ENCODE results near the gene GMFB.

The GMFB gene

DNA sequence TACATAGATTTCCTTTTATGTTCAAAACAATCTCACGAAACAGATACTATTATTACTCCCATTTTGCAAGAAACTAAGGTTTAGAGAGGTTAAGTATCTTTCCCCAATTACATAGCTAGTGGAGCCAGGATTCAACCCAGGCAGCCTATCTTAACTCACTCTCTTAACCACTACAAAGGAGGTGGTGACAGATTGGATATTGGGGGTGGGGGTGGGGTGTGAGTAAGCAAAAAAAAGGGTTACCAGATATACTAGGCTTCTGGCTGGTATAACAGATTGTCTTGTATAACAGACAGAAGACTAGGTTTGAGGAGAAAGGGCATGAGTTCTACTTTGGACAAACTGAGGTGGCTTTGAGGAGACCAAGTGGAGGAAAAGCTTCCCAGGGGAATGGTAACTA lies 2.1 kb downstream of the GMFB start:
- H3K9me3 Mint-ChIP-seq, result no peaks in the 10 kb centered on the region
- H3K4me1 Mint-ChIP-seq (ENCODE audit: low read depth), result peaks cover 52% of the 10 kb centered on the region
- DNase-seq (ENCODE audit: low spot score), result no peak
- peak overlapping the region; percentile 35 for H3K27ac Mint-ChIP-seq
- peaks cover 28% of the 10 kb centered on the region for H3K36me3 Mint-ChIP-seq (ENCODE audit: low read depth)
- H3K4me3 Mint-ChIP-seq, result peak overlapping the region; percentile 89
- no peaks in the 10 kb centered on the region for H3K27me3 Mint-ChIP-seq (ENCODE audit: low read depth)

DNA sequence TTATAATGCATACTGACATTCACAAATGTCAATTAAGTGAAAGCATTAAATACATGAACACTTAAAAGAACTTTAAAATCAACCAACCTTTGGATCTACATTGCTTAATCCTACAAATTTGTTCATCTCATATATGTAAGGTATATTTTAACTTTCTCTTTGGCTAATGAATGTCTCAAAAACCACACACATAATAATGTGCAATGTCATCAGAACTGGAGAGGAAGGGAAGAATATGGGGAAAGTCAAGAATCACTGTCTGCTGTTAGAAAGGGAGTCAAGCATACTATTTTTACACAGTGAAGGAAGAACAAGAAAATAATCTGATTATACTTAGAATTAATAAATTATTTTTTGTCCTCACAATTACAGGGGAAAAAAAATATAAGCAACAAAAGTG lies 4.9 kb downstream of the GMFB start:
- no peak for DNase-seq (ENCODE audit: low spot score)
- H3K27ac Mint-ChIP-seq, result no peak overlapping the region
- H3K36me3 Mint-ChIP-seq (ENCODE audit: low read depth), result peaks cover 33% of the 10 kb centered on the region
- peaks cover 36% of the 10 kb centered on the region for H3K4me1 Mint-ChIP-seq (ENCODE audit: low read depth)
- peak overlapping the region; percentile 20 for H3K4me3 Mint-ChIP-seq
- H3K9me3 Mint-ChIP-seq, result no peaks in the 10 kb centered on the region
- H3K27me3 Mint-ChIP-seq (ENCODE audit: low read depth), result no peaks in the 10 kb centered on the region

DNA sequence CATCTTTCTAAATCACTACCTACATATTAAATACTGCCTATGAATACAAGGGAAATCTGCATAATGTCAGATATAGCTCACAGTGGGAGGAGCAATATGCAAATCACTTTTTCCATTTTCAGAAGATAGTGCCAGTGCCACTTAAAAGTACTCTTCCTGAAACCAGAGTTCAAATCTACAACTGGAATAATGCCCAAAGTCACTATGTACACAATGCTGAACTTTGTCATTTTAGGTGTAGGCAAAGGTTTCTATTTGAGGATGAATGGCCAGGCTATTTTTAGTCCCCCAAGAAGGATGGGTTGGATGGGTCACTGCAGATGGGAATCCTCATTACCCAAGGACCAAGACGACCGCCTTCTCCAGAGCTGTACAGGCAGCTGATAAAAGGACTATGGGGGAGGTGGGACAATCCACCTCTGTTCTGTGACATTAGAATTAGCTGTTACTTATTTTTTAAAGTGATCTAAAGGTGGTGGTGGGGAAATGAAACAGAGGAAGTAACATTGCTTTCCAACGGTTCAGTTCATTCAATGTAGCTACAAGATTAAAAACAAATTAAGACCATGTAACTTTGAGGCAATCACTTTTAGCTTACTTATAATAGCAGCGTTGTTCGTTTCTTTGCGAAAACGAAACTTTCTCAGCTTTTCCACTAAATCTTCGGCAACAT lies 5.6 kb downstream of the GMFB start:
- Mint-ChIP-seq H3K4me3 (no peak overlapping the region), H3K27ac (no peak overlapping the region), H3K36me3 (ENCODE audit: low read depth) (peaks cover 37% of the 10 kb centered on the region), H3K9me3 (no peaks in the 10 kb centered on the region), H3K4me1 (ENCODE audit: low read depth) (peaks cover 36% of the 10 kb centered on the region), H3K27me3 (ENCODE audit: low read depth) (no peaks in the 10 kb centered on the region)
- DNase-seq (ENCODE audit: low spot score), result no peak

DNA sequence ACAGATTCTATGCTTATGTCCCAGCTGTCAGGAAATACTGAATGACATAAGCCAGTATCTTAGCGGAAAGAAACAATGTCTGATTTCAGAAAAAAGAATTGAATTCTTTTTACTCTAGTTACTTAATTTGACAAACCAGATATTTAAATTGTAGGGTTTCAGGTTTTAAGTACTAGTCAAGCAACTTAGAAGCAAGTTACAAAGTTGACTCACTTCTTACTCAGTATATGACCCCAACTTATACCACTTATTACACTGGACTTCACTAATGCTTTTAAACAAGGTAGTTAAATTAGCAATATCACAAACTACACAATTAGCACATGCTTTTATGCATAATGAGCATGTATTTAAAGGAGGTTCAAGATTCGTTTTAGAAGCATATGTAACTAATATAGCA lies 7.1 kb downstream of the GMFB start:
- Mint-ChIP-seq H3K27ac (no peak overlapping the region), H3K36me3 (ENCODE audit: low read depth) (peaks cover 41% of the 10 kb centered on the region)

DNA sequence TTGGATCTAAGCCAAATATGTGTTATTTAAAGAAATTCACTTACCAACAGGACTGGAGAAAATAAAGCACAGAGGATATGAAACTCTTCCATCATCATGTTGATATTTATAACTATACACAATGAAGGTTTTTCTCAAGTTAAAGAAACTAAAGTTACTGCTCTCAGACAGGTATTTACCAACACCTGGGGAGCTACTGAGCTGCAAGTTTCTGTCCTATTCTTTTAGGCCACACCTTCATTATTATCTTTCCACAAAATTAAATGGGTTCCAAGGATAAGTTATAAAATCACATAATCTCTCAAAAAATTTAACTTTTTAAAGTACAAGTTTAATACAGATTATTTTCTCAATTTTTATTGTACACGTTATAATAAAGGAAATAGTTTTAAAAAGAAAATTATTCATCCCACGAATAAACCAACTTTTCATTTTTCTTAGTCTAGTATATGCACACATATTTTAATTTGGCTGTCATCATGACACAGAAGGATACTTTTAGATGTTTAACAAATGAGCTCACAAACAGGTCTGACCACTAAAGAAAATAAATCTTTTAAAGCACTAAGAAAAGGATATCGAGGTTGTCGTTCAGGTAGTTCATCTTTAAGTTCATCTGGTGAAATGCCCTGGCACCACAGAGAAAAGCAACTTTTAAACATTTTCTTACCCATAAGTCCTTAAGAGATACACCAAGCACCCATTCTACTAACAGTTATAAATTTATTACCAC lies 7.8 kb downstream of the GMFB start:
- Mint-ChIP-seq H3K27me3 (ENCODE audit: low read depth) (no peaks in the 10 kb centered on the region), H3K36me3 (ENCODE audit: low read depth) (peaks cover 40% of the 10 kb centered on the region), H3K4me3 (no peak overlapping the region), H3K9me3 (no peaks in the 10 kb centered on the region), H3K27ac (no peak overlapping the region), H3K4me1 (ENCODE audit: low read depth) (peaks cover 26% of the 10 kb centered on the region)
- no peak for DNase-seq (ENCODE audit: low spot score)

More for the DNA sequence above, 7.1 kb downstream of the GMFB start:
- Mint-ChIP-seq H3K4me3 (no peak overlapping the region), H3K4me1 (ENCODE audit: low read depth) (peaks cover 29% of the 10 kb centered on the region), H3K9me3 (no peaks in the 10 kb centered on the region), H3K27me3 (ENCODE audit: low read depth) (no peaks in the 10 kb centered on the region)
- no peak for DNase-seq (ENCODE audit: low spot score)

DNA sequence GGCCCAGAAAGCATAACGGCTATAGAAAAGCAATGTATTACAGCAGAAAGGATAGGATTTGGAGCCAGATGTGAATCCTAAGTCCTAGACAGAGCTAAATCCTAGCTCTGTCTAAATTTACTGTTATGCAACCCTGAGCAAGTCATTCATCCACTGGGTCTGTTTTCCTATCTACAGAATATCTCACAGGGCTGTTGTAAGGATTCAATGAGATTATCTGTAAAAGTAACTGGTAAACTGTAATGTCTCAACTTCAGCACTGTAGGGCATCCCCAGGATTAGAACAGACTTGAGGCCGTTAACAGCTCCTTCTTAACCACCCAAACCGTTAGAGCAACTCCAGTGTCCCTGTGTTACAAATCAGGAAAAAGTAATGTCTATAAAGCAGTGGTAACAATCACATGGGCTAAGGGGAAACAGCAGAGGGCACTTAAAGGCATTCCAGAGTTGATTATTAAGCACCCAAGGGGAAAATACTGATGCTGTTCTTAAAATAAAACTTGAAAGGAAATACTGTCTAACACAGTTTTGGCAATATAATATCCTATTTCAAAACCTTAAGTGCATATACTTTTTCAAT lies 10.1 kb downstream of the GMFB start:
- H3K4me3 Mint-ChIP-seq, result no peak overlapping the region
- H3K4me1 Mint-ChIP-seq (ENCODE audit: low read depth), result peaks cover 11% of the 10 kb centered on the region
- no peak overlapping the region for H3K27ac Mint-ChIP-seq
- no peaks in the 10 kb centered on the region for H3K27me3 Mint-ChIP-seq (ENCODE audit: low read depth)
- H3K36me3 Mint-ChIP-seq (ENCODE audit: low read depth), result peaks cover 49% of the 10 kb centered on the region
- no peak for DNase-seq (ENCODE audit: low spot score)
- no peaks in the 10 kb centered on the region for H3K9me3 Mint-ChIP-seq

DNA sequence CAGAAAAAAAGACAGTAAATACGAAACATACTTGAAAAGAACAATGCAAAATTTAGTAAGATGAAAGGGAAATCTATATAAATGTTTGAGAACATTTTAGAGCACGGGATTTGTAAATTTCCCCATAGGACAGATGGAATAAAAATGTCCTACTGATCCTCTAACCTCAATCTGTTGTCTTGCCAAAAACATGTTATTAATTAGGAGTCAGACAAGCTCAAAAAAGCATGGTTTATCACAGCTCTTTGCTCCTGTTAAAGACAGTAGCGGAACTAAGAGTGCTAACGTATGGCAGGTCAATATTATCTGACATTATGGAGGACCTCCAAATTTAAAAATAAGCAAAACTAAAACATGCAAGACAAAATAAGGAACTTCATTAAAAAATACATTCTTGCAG lies 12.9 kb downstream of the GMFB start:
- no peak overlapping the region for H3K4me3 Mint-ChIP-seq
- no peaks in the 10 kb centered on the region for H3K27me3 Mint-ChIP-seq (ENCODE audit: low read depth)
- no peaks in the 10 kb centered on the region for H3K9me3 Mint-ChIP-seq
- H3K4me1 Mint-ChIP-seq (ENCODE audit: low read depth), result peaks cover 6% of the 10 kb centered on the region
- H3K36me3 Mint-ChIP-seq (ENCODE audit: low read depth), result peaks cover 35% of the 10 kb centered on the region
- DNase-seq (ENCODE audit: low spot score), result no peak
- peak overlapping the region; percentile 68 for H3K27ac Mint-ChIP-seq

DNA sequence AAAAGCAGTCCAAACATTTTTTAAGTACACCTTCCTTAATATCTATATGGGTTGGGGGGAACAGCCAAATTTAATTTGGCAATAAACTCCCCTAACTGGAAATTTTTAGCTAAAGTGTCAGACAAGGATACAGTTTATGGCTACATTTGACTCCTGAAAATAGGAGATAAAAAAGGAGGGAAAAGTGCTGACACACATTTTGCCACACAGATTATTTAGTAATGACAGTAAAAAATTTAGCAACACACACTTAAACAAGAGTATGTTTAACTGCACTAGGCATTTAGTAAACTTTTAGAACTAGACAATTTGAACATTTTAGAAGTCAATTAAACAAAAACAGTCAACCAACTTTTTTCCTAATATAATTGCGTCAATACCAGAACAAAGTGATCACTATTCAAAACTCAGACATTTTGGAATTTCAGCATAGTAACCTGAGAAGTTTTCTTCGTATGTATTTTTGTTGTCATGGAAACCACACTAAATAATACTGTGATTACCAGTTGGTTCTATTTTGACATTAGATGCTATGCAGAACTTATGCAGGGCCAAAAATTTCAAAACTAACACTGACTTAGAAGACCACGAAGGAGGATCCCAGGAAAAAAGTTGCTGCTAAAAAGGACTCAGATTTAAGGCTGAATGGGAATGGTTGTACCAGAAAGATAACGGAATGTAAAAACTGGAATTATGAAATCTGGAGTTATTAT lies 13.4 kb downstream of the GMFB start:
- Mint-ChIP-seq H3K9me3 (no peaks in the 10 kb centered on the region), H3K27me3 (ENCODE audit: low read depth) (no peaks in the 10 kb centered on the region), H3K27ac (peak overlapping the region; percentile 68), H3K36me3 (ENCODE audit: low read depth) (peaks cover 37% of the 10 kb centered on the region), H3K4me3 (no peak overlapping the region), H3K4me1 (ENCODE audit: low read depth) (peaks cover 6% of the 10 kb centered on the region)
- no peak for DNase-seq (ENCODE audit: low spot score)

DNA sequence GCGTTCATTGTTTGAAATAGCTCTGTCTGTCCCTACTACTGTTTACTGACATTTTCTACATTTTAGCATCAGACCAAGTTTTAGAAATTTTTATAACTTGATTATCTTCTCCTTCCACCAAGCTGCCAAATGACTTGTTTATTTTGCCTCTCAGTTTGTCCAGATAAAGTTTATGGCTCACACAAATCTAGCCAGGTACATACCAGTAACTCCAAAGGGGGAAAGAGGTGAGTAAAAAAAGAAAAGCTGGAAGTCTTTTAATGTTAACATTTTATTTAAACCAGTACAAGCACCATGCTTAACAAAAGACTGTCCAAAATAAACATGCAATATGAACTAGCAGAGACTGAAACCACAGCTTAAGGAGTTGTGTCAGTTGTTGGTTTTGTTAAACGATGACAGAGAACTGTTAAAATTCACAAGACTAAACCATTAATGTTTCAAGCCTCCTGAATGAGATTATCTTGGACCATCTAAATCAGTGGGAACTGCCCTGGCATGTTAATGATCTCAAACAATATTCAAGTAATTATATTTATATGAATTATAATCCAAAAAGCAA lies 14.5 kb downstream of the GMFB start:
- no peaks in the 10 kb centered on the region for H3K9me3 Mint-ChIP-seq
- no peak overlapping the region for H3K27ac Mint-ChIP-seq
- no peaks in the 10 kb centered on the region for H3K27me3 Mint-ChIP-seq (ENCODE audit: low read depth)
- peaks cover 36% of the 10 kb centered on the region for H3K36me3 Mint-ChIP-seq (ENCODE audit: low read depth)
- peaks cover 6% of the 10 kb centered on the region for H3K4me1 Mint-ChIP-seq (ENCODE audit: low read depth)
- no peak overlapping the region for H3K4me3 Mint-ChIP-seq
- DNase-seq (ENCODE audit: low spot score), result no peak

DNA sequence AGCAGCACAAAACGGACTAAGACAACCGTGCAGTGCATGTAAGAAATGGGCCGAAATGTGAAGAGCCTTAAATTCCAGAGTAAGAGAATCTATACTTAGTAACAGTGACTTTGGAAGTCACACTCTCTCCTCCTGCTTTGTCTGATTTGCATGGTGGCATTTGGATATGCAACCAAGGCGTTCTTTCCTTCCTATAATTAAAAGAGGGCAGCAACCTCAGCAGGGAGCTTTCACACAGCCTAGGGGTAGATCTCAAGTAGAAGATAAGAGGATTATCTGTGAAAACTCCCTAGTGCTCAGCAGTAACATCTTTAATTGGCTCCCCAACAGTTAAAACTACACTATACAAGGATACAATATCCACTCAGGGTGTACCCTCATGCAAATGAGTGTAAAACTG lies 16.5 kb downstream of the GMFB start:
- H3K36me3 Mint-ChIP-seq (ENCODE audit: low read depth), result peaks cover 29% of the 10 kb centered on the region
- no peak for DNase-seq (ENCODE audit: low spot score)
- peaks cover 8% of the 10 kb centered on the region for H3K9me3 Mint-ChIP-seq
- peaks cover 6% of the 10 kb centered on the region for H3K4me1 Mint-ChIP-seq (ENCODE audit: low read depth)
- H3K27me3 Mint-ChIP-seq (ENCODE audit: low read depth), result no peaks in the 10 kb centered on the region
- no peak overlapping the region for H3K4me3 Mint-ChIP-seq
- no peak overlapping the region for H3K27ac Mint-ChIP-seq

DNA sequence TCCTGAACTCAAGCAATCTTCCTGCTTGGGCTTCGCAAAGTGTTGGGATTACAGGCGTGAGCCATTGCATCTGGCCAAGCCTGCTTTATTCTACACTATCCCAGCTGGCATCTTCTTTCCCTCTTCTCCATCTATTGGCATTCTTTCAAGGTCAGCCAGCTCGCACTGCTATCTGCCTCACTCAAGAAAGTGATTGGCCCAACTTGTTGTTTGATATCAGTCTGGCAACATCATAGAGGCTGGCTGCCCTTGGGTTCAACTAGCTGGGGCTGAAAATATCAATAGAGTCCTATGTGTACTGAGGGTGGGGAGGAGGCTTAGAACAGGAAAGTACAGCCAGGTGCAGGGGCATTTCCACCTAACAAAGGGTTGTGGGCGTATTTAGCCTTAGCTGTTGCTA lies 17.1 kb downstream of the GMFB start:
- Mint-ChIP-seq H3K9me3 (peaks cover 14% of the 10 kb centered on the region), H3K4me1 (ENCODE audit: low read depth) (peaks cover 6% of the 10 kb centered on the region), H3K27ac (no peak overlapping the region), H3K4me3 (no peak overlapping the region), H3K36me3 (ENCODE audit: low read depth) (peaks cover 27% of the 10 kb centered on the region), H3K27me3 (ENCODE audit: low read depth) (no peaks in the 10 kb centered on the region)
- no peak for DNase-seq (ENCODE audit: low spot score)

DNA sequence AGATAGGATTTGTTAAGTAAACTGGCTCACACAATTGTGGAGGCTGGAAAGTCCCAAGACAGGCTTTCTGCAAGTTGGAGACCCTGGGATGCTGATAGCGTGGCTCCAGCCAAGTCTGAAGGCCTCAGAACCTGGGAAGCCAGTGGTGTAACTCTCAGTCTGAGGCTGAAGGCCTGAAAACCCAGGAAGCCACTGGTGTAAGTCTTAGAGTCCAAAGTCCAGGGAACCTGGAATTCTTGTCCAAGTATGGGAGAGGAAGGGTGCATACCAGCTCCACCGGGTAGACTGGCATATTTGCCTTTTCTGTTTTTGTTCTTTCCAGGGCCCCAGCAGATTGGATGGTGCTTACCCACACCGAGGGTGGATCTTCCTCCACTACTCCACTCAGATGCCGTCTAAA lies 18.1 kb downstream of the GMFB start:
- Mint-ChIP-seq H3K4me1 (ENCODE audit: low read depth) (peaks cover 2% of the 10 kb centered on the region), H3K36me3 (ENCODE audit: low read depth) (peaks cover 21% of the 10 kb centered on the region), H3K27me3 (ENCODE audit: low read depth) (no peaks in the 10 kb centered on the region), H3K4me3 (no peak overlapping the region), H3K27ac (no peak overlapping the region), H3K9me3 (peaks cover 14% of the 10 kb centered on the region)
- no peak for DNase-seq (ENCODE audit: low spot score)

DNA sequence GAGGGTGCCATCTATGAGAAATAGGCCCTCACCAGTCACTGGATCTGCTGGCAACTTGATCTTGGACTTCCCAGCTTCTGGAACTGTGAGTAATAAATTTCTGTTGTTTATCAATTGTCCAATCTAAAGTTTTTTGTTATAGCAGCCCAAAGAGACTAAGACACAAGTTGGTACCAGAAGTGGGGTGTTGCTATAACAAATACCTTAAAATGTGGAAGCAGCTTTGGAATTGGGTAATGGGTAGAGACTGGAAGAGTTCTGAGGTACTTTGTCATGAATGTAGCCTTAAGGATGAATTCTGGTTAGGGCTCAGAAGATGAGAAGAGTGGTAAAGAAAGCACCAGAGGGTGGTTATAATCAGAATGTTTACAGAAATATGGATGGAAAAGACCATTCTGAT lies 21.5 kb downstream of the GMFB start:
- H3K9me3 Mint-ChIP-seq, result peaks cover 14% of the 10 kb centered on the region
- no peak for DNase-seq (ENCODE audit: low spot score)
- H3K4me3 Mint-ChIP-seq, result no peak overlapping the region
- H3K4me1 Mint-ChIP-seq (ENCODE audit: low read depth), result no peaks in the 10 kb centered on the region
- peaks cover 10% of the 10 kb centered on the region for H3K36me3 Mint-ChIP-seq (ENCODE audit: low read depth)
- peaks cover 2% of the 10 kb centered on the region for H3K27me3 Mint-ChIP-seq (ENCODE audit: low read depth)
- H3K27ac Mint-ChIP-seq, result no peak overlapping the region

DNA sequence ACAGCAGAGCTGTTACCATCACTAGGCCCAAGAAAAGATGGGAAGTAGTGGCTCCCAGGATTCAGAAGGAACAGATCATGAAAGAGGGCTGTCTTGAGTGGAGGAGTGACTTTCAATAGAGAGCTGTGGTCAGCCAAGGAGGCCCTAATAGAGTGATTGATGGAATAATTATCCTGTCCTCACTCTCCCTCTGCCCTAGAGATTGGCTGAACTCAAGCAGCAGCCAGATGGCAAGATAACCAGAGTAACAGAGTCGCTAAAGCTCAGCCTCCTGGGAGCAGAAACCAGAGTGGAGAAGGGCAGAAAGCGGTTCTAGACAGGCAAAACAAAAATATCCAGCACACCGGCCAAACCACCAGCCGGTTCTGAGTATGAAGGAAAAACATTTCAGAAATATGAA lies 23.1 kb downstream of the GMFB start:
- DNase-seq (ENCODE audit: low spot score), result no peak
- no peaks in the 10 kb centered on the region for H3K4me1 Mint-ChIP-seq (ENCODE audit: low read depth)
- peaks cover 10% of the 10 kb centered on the region for H3K36me3 Mint-ChIP-seq (ENCODE audit: low read depth)
- H3K9me3 Mint-ChIP-seq, result peaks cover 14% of the 10 kb centered on the region
- H3K27ac Mint-ChIP-seq, result no peak overlapping the region
- H3K27me3 Mint-ChIP-seq (ENCODE audit: low read depth), result peaks cover 2% of the 10 kb centered on the region
- H3K4me3 Mint-ChIP-seq, result no peak overlapping the region

All from T-helper 2 cell treated with Interferon-gamma antibody and Interleukin-4, amounts not matched to agents 5 μg/mL and 100 μg/mL, for 36 hours (primary cell).